Measurements from ENCODE around the gene TTC33.

TTC33 gene

DNA sequence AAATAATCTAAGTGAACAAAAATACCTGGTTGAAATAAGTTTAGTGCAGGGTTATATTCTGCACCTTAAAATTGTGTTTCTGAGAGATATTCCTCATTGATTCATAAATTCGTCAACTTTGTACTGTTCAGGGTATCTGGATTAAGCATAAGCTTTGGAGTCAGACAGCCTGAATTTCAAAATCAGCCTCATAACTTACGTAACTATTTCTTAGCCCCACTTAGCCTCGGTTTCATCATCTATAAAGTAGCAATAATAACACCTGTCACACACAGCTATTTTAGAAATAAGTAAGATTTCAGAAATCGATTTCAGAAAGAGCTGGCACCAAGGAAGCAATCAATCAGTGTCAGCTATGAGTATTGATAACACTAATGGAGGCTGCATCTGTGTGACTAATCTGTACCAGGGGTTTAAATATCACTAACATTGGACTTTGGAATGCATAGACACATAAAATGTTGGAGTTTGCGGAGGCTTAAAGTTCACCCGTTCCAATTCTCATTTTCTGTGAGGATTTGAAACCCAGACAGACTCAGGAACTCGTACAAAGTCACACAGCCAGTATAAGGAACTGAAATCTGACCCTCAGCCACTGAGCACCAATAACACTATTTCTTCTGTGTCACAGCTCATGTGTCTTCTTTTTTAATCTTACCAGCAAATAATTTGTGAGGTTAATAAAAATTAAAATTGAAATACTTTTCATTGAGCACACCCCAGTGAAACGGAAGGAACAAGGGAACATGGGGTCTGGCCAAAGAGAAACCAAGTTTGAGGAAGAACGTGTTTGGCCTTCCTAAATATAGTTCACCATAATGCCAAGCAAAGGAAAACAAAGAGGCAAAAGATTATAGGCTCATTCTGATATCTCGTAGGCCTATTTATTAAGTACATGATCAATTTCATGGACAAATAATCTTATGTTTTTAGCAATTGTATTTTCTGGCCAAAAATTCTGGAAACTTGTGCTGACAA lies 270.5 kb downstream of the TTC33 start:
- no peak for DNase-seq (ENCODE audit: low read depth in 2 of 2)

DNA sequence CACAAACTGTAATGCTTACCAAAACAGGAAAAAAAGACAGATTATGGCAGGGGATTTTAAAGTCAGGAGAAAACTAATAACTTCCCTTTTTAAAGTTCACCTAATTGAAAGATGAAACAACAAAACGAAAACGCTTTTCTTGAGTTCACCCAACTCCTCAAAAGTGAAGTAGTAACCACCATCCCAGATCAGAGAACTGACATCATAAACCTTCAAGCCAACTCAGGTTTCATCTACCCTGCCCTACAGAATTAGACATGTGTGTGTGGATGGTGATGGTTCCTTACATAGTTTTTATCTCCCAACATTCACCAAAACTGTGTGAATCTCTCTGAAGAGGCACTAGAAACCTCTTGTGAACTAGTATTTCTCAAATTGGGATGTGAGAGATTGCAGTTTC lies 271.3 kb downstream of the TTC33 start:
- no peak for DNase-seq (ENCODE audit: low read depth in 2 of 2)

DNA sequence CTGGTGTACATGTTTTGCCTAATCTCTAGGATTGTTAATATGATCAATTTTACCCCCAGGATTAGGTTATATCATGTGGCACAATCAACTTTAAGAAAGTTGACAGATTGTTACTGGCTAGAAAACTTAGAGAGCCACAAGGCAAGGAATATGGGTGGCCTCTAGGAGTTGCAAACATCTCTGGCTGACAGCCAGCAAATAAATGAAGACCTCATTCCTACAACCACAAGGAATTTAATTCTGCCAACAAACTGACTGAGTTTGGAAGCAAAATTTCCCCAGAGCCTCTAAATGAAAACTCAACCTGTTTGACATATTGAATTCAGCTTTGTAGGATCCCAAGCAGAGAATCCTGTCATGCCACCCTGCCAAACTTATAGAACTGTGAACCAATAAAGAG lies 272.4 kb downstream of the TTC33 start:
- no peak for DNase-seq (ENCODE audit: low read depth in 2 of 2)

DNA sequence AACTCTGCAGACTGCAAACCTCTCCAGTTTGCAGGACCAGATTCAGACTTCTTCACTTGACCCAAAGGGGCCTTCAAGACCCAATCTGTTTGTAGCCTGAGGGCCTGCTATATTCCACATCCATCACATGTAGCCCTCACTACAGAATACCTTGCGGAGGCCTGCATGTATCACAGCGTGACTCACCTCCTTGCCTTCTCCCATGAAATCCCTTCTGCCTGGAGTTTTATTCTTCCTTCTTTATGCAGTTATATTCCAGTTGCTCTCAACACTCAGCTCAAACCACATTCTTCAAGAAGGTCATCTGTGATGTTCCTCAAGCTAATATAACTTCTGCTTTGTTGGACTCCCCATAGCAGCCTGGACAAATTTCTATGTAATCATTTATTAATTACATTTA lies 274.5 kb downstream of the TTC33 start:
- DNase-seq (ENCODE audit: low read depth in 2 of 2): no peak

DNA sequence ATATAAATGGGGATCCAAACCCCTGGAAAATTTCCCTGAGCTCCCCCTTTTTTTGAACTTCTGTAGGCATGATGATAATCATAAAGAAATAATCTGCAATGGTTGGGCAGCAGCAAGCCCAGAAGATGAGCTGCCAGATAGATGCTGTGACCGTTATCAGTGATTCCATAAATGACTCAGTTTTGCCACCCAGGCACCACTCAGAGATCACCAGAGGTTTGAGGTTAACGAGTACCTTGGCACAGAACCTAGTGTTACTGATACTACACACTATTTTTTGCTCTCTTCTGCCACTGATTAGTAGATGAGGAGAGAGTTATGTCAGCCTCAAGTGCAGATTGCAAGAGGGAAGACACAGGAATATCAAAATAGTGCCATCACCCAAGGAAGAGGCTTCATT lies 275.4 kb downstream of the TTC33 start:
- no peak for DNase-seq (ENCODE audit: low read depth in 2 of 2)

DNA sequence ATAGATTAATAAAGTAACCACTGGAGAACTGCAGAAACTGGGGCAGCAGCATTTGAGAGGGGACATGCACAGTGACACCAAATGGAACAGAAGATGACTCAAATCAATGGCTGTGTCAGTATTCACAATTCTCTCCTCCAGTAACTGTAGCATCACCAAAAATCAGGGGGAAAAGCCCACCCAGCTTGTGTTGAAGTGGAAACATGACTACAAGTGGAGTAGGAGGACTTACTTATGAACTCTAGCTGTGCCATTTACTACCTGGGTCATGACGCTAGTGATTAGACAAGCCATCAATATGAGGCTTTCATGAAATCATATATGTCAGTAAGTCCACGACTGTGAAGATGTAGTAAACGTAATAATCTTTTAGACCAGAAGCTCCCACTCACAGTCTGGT lies 275.8 kb downstream of the TTC33 start:
- DNase-seq (ENCODE audit: low read depth in 2 of 2): no peak

DNA sequence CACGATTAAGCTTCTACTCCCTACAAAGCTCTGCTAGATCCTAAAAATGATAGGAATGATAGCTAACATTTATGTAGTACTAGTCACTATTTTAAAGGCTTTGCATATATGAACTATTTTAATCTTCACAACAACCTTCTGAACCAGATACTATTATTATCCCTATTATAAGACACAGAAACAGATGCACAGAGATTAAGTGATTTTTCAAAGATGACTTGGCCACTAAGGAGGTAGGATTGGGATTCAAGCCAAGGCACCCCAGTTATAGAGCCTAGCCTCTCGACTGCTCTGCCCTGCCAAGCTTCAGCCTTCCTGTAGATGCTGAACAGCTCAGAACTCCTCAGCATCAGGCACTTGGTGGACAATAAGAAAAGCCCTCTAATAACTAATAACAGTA lies 277.0 kb downstream of the TTC33 start:
- DNase-seq (ENCODE audit: low read depth in 2 of 2): no peak

DNA sequence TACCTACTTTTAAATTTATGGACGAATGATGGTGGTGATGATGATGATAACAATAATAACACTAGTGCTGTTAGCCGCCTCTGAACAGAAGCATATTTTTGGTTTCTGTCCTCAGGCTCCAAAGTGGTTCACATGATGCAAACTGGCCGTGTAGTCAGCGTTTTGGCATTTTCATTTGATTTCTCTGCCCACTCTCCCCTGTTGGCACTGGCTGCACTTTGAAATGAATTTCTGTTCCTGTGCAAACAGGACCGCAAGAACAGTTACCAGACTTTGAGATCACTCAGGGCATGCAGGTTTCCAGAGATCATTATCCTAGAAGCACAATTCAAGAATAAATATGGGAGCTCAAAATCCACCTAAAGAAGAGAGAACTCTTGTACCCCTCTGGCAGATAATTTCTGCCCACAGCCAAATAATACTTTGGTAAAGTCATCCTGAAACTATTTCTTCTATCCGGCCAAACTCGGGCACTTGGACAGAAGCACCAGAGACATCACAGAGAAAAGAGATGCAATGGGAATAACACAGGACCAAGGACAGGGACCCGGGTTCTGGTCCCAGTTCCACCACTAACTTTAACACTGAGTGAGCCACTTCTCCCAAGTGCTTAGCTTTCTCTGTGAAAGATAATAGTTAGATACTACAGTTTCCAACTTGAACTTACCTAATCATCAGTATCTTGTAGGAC lies 277.8 kb downstream of the TTC33 start:
- DNase-seq (ENCODE audit: low read depth in 2 of 2): no peak

DNA sequence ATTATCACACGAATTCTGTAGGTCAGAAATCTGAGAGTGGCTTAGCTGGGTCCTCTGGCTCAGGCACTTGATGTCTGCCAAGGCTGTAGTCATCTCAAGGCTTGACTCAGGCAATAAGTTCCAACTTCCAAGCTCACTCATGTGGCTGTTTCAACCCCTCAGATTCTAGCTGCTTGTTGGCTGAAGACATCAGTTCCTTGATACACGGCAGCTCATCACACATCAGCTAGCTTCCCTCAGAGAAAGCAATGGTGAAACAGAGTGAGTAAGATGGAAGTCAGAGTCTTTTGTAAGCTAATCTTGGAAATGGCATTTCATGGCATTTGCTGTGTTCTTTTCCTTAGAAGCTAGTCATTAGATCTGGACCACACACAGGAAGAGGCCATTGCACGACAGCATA lies 280.2 kb downstream of the TTC33 start:
- DNase-seq (ENCODE audit: low read depth in 2 of 2): no peak

DNA sequence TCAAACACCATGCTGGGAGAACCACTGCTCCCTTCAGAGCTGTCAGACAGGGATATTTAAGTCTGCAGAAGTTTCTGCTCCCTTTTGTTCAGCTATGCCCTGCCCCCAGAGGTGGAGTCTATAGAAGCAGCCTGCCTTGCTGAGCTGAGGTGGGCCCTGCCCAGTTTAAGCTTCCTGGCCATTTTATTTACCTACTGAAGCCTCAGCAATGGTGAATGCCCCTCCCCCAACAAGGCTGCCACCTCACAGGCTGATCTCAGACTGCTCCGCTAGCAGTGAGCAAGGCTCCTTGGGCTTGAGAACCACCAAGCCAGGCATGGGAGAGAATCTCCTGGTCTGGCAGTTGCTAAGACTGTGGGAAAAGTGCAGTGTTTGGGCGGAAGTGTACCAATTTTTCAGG lies 281.5 kb downstream of the TTC33 start:
- DNase-seq (ENCODE audit: low read depth in 2 of 2): no peak

DNA sequence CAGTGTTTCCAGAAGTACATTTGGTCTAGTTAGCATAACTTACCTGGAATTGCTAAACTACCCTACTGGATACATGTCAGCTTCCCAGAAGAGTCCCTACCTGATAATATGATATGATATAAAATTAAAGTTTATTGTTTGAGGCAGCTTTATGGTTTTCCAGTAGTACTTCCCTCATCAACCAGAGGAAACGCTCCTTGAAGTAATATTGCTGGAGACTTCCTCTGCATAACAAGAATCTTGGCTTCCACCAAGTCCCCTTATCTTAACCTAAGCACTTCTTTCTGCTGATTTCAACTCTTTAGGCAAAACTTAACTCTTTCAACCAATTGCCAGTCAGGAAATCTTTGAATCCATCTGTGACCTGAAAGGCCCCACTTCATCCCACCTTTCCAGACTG lies 290.3 kb downstream of the TTC33 start:
- DNase-seq (ENCODE audit: low read depth in 2 of 2): no peak

DNA sequence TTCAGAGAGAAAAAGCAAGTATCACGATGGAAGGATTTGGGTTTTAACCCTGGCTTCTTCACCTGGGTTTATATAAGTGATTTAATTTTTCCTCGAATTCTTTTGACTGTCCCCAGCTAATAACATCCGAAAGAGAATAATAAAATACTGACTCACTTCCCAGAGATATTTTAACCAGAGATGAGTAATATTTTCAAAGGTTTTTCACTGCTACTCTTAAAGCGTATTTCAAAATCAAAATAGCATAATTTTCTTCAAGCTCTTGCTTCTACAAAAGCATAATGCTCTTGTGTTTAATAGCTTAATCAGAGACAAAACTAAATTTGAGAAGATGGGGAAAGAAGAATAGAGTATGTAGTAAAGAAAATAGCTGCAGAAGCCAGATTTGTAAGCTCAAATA lies 291.2 kb downstream of the TTC33 start:
- no peak for DNase-seq (ENCODE audit: low read depth in 2 of 2)
